Right lobe of liver (tissue), 6 donors: ENCODE data around the gene PRRX2. TPM values are rescaled to one million over a fixed set of nuclear protein-coding genes. Genes with fewer than 3 reads are reported as not detected.

Experiments
- ATAC-seq, 4 donors: fragments of 200-7000 bp; cut with Tn5 transposase; one replicate each; pipeline ENCODE4 v1.9.1; 2020; ENCODE audit warnings: mild to moderate bottlenecking in 4 of 4, moderate library complexity in 4 of 4
- DNase-seq, 3 donors: peaks; one replicate each; pipeline ENCODE4 v3.0.0-alpha.2; 2020
- H3K27ac ChIP-seq, 3 donors: fragments of 200-600 bp; one replicate each; pipeline ENCODE4 v1.8.0; 2022
- H3K27me3 ChIP-seq, 2 donors: fragments of 200-600 bp; one replicate each; pipeline ENCODE4 v1.8.0; 2022
- H3K36me3 ChIP-seq, 4 donors: fragments of 200-600 bp; sonication (generic) in 1 of 4; one replicate each; pipeline versions ENCODE4 v1.5.1 to v1.8.0; 2017 to 2022; ENCODE audit warnings: control low read depth in 1 of 4
- H3K4me1 ChIP-seq, 4 donors: fragments of 200-600 bp; sonication (generic) in 1 of 4; one replicate each; pipeline versions ENCODE4 v1.5.1 to v1.8.0; 2017 to 2022; ENCODE audit warnings: control low read depth in 1 of 4
- H3K4me3 ChIP-seq, 3 donors: fragments of 200-600 bp; one replicate each; pipeline ENCODE4 v1.8.0; 2022
- H3K9me3 ChIP-seq, 4 donors: fragments of 200-600 bp; sonication (generic) in 1 of 4; one replicate each; pipeline versions ENCODE4 v1.5.1 to v1.8.0; 2017 to 2022; ENCODE audit warnings: control low read depth in 1 of 4
- CTCF ChIP-seq, 4 donors: fragments of 200-600 bp in 3 of 4; fragments of 450-650 bp in 1 of 4; IDR thresholded peaks; one replicate each; pipeline versions ENCODE4 v1.5.1 to v1.8.0; 2016 to 2022; ENCODE audit warnings: antibody characterized with exemption in 4 of 4, mild to moderate bottlenecking in 2 of 4
- POLR2A ChIP-seq: fragments of 450-650 bp; IDR thresholded peaks from one replicate; pipeline ENCODE4 v1.6.1; 2017; ENCODE audit warnings: antibody characterized with exemption, mild to moderate bottlenecking
- WGBS: methylation state at CpG from one replicate; pipeline ENCODE4 v1.1.6; 2018; ENCODE audit warnings: low coverage, low lambda C conversion rate; ENCODE audit not compliant: insufficient coverage; ENCODE audit errors: missing lambda C conversion rate; 5-methylcytosine and 5-hydroxymethylcytosine counted together
- intact Hi-C, 2 donors: fragments of 100-400 bp; cut with DNase I; formaldehyde crosslinking; loops; one replicate each; pipeline versions ENCODE4 v1.11.2 to v1.14.1; 2022
- total RNA-seq, 6 experiments: library from RNA; depleted of rRNA in 2 of 6; stranded (reverse); fragments of >200 nt in 2 of 6; fragmentation: NEBNext Ultra II Directional in 3 of 6; extraction: Animal tissue kit (Norgen Biotek cat#: 25700) in 3 of 6; gene quantifications; one replicate each; pipeline versions ENCODE4 v1.1.0 to v1.2.4, GENCODE V29; 2016 to 2023
- donor health status: DM: no; HTN: yes; CAD: no.
- donor health status: DM: no; HTN: no; CAD: no.
- donor health status: DM: no; HTN: no; CAD: no.
- donor health status: DM: no; HTN: yes; CAD: no.
- donor health status: DM: no; HTN: yes; CAD: no.

Gene PRRX2
- total RNA-seq, 6 experiments from 2014 or later, result not detected

DNA sequence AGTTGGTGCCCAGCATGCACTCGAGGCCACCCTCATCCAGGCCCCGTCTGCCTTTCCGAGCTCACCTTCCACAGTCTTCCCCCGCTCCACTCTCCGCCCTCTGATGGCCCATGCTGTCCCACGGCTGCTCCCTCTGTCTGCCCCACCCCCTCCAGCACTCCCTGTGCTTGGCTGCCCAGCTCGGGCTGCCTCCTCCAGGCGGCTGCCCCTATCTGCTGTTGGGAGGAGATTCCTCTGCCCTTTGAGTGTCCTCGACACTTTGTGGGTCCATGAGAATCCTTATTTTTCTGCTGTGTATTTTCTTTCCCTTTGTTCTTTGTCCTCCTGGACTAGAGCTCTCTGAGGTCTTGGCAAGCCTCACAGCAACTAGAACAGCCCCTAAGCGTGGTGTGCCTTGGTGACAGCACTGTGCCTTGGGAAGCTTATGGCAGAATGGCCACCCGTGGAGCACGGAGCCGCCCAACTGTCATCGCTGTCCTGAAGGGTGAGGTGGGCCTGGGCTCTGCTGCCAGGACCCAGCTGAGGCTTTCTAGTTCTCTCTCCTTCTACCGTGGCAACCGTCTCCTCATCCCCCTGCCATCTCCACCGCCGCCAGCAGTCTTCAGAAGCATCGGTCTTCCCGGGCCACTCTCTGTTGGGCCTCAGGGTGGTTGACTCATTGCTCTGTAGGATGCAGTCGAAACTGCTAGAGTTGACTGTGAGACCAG, 34.3 kb upstream of the PRRX2 start:
- Histone ChIP-seq H3K36me3 (peaks cover 0 to 36% (median 20%) of the 10 kb centered on the region in 4 donors), H3K27ac (no peak overlapping the region), H3K9me3 (no peaks in the 10 kb centered on the region), H3K4me3 (no peak overlapping the region), H3K4me1 (peaks cover 0 to 28% (median 9%) of the 10 kb centered on the region in 4 donors), H3K27me3 (no peaks in the 10 kb centered on the region)
- intact Hi-C loops, result no loop called here
- DNase-seq, result no peak
- WGBS, result 74% methylated on average over 9 of the region's 21 CpGs
- no peak for ATAC-seq
- TF ChIP-seq POLR2A (no peak), CTCF (IDR thresholded peaks at IDR 0.05) (no peak)

DNA sequence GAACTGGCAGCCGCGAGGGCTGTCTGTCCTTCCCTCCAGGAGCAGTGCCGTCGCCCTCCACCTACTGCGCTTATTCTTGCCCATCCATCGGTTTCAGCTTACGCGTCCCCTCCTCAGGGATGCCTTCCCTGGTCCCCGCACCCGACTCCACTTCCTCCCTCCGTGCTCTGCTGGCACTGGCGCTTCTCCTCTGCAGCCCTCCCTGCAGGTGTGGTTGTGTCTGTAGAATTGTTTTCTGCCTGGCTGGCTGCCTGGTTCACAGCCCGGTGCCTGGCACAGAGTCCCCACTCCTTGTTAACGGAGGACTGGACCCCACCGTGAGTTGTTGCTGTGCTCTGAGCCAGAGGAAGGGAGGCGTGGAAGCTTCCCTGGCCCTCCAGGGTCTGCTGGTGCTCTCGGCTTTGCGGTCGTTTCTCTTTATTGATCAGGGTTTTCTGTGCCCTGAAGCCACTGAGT, 33.7 kb upstream of the PRRX2 start:
- no peaks in the 10 kb centered on the region for H3K9me3 ChIP-seq

DNA sequence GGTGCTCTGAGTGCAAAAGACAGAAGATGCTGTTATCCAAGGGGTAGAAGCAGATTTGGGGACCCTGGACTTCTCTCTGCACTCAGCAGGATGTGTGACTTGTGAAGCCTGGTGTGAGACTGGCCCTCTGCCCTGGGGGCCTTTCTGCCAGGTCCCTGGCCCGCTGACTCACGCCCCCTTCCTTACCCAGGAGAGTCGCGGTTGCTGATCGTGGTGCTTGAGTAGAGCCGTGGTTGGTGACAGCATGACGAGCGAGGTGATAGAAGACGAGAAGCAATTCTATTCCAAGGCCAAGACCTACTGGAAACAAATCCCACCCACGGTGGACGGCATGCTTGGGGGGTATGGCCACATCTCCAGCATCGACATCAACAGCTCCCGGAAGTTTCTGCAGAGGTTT, 33.0 kb upstream of the PRRX2 start:
- Histone ChIP-seq H3K9me3 (no peaks in the 10 kb centered on the region), H3K36me3 (peaks cover 0 to 48% (median 27%) of the 10 kb centered on the region in 4 donors), H3K4me1 (peaks cover 0 to 22% (median 7%) of the 10 kb centered on the region in 4 donors), H3K27me3 (no peaks in the 10 kb centered on the region), H3K4me3 (no peak overlapping the region), H3K27ac (no peak overlapping the region)
- ATAC-seq (no peak), DNase-seq (no peak)
- intact Hi-C loops, result no loop called here
- TF ChIP-seq POLR2A, result no peak
- TF ChIP-seq CTCF (IDR thresholded peaks at IDR 0.05), result no peak
- no CpG with 5 or more reads among the region's 13 CpGs for WGBS

More for the DNA sequence above, 33.7 kb upstream of the PRRX2 start:
- Histone ChIP-seq H3K27ac (no peak overlapping the region), H3K4me3 (no peak overlapping the region), H3K36me3 (peaks cover 0 to 41% (median 23%) of the 10 kb centered on the region in 4 donors), H3K4me1 (peaks cover 0 to 28% (median 9%) of the 10 kb centered on the region in 4 donors), H3K27me3 (no peaks in the 10 kb centered on the region)
- TF ChIP-seq POLR2A, result no peak
- TF ChIP-seq CTCF (IDR thresholded peaks at IDR 0.05), result no peak
- no peak for ATAC-seq
- intact Hi-C loops, result no loop called here
- peak in 1 of 3 donors; percentile 15 for DNase-seq
- 83% methylated on average over 8 of the region's 19 CpGs for WGBS

GRCh38 chr9:129633207-129633606, 32.2 kb upstream of the PRRX2 start:
- H3K27ac ChIP-seq, result no peak overlapping the region
- no peaks in the 10 kb centered on the region for H3K9me3 ChIP-seq
- no peak for DNase-seq
- peaks cover 0 to 14% (median 3%) of the 10 kb centered on the region in 4 donors for H3K4me1 ChIP-seq
- TF ChIP-seq CTCF (IDR thresholded peaks at IDR 0.05) (no peak), POLR2A (no peak)
- no peaks in the 10 kb centered on the region for H3K27me3 ChIP-seq
- H3K36me3 ChIP-seq, result peaks cover 0 to 55% (median 31%) of the 10 kb centered on the region in 4 donors
- H3K4me3 ChIP-seq, result no peak overlapping the region
- 80% methylated on average over 1 of the region's 4 CpGs for WGBS
- intact Hi-C loops, result no loop called here
- ATAC-seq, result no peak
